K562 (cell line): ENCODE measurements around the gene HOXB1. TPM values are rescaled to one million over a fixed set of nuclear protein-coding genes. Genes with fewer than 3 reads are reported as not detected.

ENCODE experiments used
- CLOCK ChIP-seq: fragments of 250-450 bp; sonication (Bioruptor Pico); IDR thresholded peaks from 2 replicates; pipeline ENCODE4 v1.4.0; 2020; ENCODE audit warnings: mild to moderate bottlenecking, moderate library complexity, borderline replicate concordance
- CTCF ChIP-seq, 3 experiments: IDR thresholded peaks in 2 of 3; conservative IDR thresholded peaks in 1 of 3; 2 replicates each; pipeline ENCODE4 v1.5.1; 2011 to 2012; ENCODE audit warnings: low read length in 3 of 3, mild to moderate bottlenecking in 3 of 3, control low read depth in 2 of 3, improper control_type of control experiment in 1 of 3, inconsistent platforms in 1 of 3, low read depth in 1 of 3, mixed read lengths in 1 of 3, moderate library complexity in 1 of 3; ENCODE audit not compliant: insufficient read depth in 2 of 3
- CTCFL ChIP-seq: IDR thresholded peaks from 2 replicates; pipeline ENCODE4 v1.6.1; 2011; ENCODE audit warnings: borderline replicate concordance, low read depth, mild to moderate bottlenecking, moderate library complexity, low read length; ENCODE audit not compliant: insufficient read depth, poor library complexity, severe bottlenecking
- DIDO1 ChIP-seq: fragments of 450-650 bp; IDR thresholded peaks from 2 replicates; pipeline ENCODE4 v1.6.1; 2016; ENCODE audit warnings: low read depth, missing biosample characterization, missing genetic modification characterization
- ELF1 ChIP-seq: fragments of 200-800 bp; sonication (Bioruptor generic); IDR thresholded peaks from 2 replicates; pipeline ENCODE4 v1.6.1; 2016; ENCODE audit warnings: missing genetic modification characterization, missing compliant biosample characterization
- GTF2E2 ChIP-seq: fragments of 200-800 bp; sonication (Bioruptor generic); IDR thresholded peaks from 2 replicates; pipeline ENCODE4 v1.6.1; 2016; ENCODE audit warnings: missing genetic modification characterization, missing compliant biosample characterization
- HMGN3 ChIP-seq: IDR thresholded peaks from 2 replicates; pipeline ENCODE4 v1.6.1; 2011; ENCODE audit warnings: borderline replicate concordance, low read depth, mild to moderate bottlenecking, mixed read lengths, low read length; ENCODE audit not compliant: insufficient read length; ENCODE audit errors: extremely low read depth
- HNRNPLL ChIP-seq: fragments of 200-400 bp; formaldehyde crosslinking; IDR thresholded peaks from 2 replicates; pipeline ENCODE4 v1.6.1; 2017; ENCODE audit warnings: low read length, low read depth, mild to moderate bottlenecking; ENCODE audit not compliant: poor library complexity, severe bottlenecking
- MLX ChIP-seq, 2 experiments: fragments of 450-650 bp in 1 of 2; sonication (generic) in 1 of 2; formaldehyde crosslinking; conservative IDR thresholded peaks; 2 replicates each; pipeline versions ENCODE4 v1.4.0 to v1.8.1; 2020 to 2022; ENCODE audit warnings: mild to moderate bottlenecking in 1 of 2, missing genetic modification reagents in 1 of 2
- POLR2G ChIP-seq: fragments of 200-400 bp; formaldehyde crosslinking; IDR thresholded peaks from 2 replicates; pipeline ENCODE4 v1.6.1; 2017; ENCODE audit warnings: low read depth, mild to moderate bottlenecking, antibody characterized with exemption, low read length, moderate library complexity
- SMARCA5 ChIP-seq: fragments of 450-650 bp; IDR thresholded peaks from 2 replicates; pipeline ENCODE4 v1.6.1; 2016
- SMARCE1 ChIP-seq: fragments of 450-650 bp; IDR thresholded peaks from 2 replicates; pipeline ENCODE4 v1.7.1; 2016; ENCODE audit warnings: mild to moderate bottlenecking
- TCFL5 ChIP-seq: fragments of 250-450 bp; sonication (Bioruptor Pico); conservative IDR thresholded peaks from 2 replicates; pipeline ENCODE4 v1.6.1; 2021; ENCODE audit warnings: mild to moderate bottlenecking, moderate library complexity, matching md5 sums
- ZBTB1 ChIP-seq: sonication (generic); formaldehyde crosslinking; IDR thresholded peaks from 2 replicates; pipeline ENCODE4 v1.8.1; 2023; ENCODE audit warnings: missing genetic modification reagents, low read depth, mild to moderate bottlenecking, borderline replicate concordance
- ZFP30 ChIP-seq: fragments of 250-450 bp; sonication (Bioruptor Pico); IDR thresholded peaks from 2 replicates; pipeline ENCODE4 v1.8.0; 2022; ENCODE audit warnings: moderate library complexity, mild to moderate bottlenecking, inconsistent platforms, borderline replicate concordance
- ZKSCAN1 ChIP-seq: fragments of 150-350 bp; IDR thresholded peaks from 2 replicates; pipeline ENCODE4 v1.6.1; 2016; ENCODE audit warnings: low read depth, low read length
- ZNF212 ChIP-seq: fragments of 450-650 bp; formaldehyde crosslinking; IDR thresholded peaks from 2 replicates; pipeline ENCODE4 v1.4.0; 2020; ENCODE audit warnings: mild to moderate bottlenecking
- ZNF639 ChIP-seq, 2 experiments: fragments of 200-800 bp in 1 of 2; sonication (Bioruptor generic) in 1 of 2; sonication (generic) in 1 of 2; formaldehyde crosslinking in 1 of 2; IDR thresholded peaks in 1 of 2; conservative IDR thresholded peaks in 1 of 2; 2 replicates each; pipeline versions ENCODE4 v1.5.0 to v1.6.1; 2016 to 2020; ENCODE audit warnings: missing compliant biosample characterization in 1 of 2, missing genetic modification characterization in 1 of 2, missing genetic modification reagents in 1 of 2
- polyA plus RNA-seq, 8 experiments: library from polyadenylated mRNA; depleted of rRNA in 4 of 8; stranded (reverse) in 5 of 8; unstranded in 3 of 8; fragments of >200 nt; fragmentation: Nextera tagmentation in 2 of 8; fragmentation: Illumina TruSeq in 1 of 8; extraction: Ambion mirVana in 2 of 8; extraction: Trizol in 1 of 8; gene quantifications; 2 replicates each; pipeline versions ENCODE4 v1.2.1 to v1.2.3, GENCODE V29; 2011 to 2014; ENCODE audit warnings: inconsistent platforms in 1 of 8, missing spikeins in 1 of 8
- total RNA-seq, 7 experiments: library from RNA; depleted of rRNA in 6 of 7; stranded (reverse); fragments of >200 nt in 6 of 7; fragmentation: Illumina TruSeq in 2 of 7; extraction: Trizol in 2 of 7; gene quantifications; 2 replicates each; pipeline versions ENCODE4 v1.2.1 to v1.2.3, GENCODE V29; 2011 to 2021; ENCODE audit warnings: low replicate concordance in 1 of 7

HOXB1 gene
- total and polyA plus RNA-seq, 9 of the 15 experiments (the other 6 are each of a cell fraction or from before 2014, with no cell fraction given), result 0.04 TPM; not detected in 8

- no peak for TF ChIP-seq CTCF (IDR thresholded peaks at IDR 0.05 in 2 of 3, conservative IDR thresholded peaks at IDR 0.05 in 1 of 3; ENCODE audit: insufficient read depth in 2 of 3, low read depth in 1 of 3, low read length in 3 of 3)
- no peak for TF ChIP-seq CLOCK (CRISPR knock-in tag)
- no peak for TF ChIP-seq ZFP30 (CRISPR knock-in tag)
- no peak for TF ChIP-seq CTCFL
- TF ChIP-seq ZNF639 (CRISPR knock-in tag; conservative IDR thresholded peaks at IDR 0.05 in 1 of 2, IDR thresholded peaks at IDR 0.05 in 1 of 2), result peak in 1 of 2 experiments; percentile 75; a peak in 1 of 4 replicates
- no peak for TF ChIP-seq GTF2E2 (tag)
- TF ChIP-seq SMARCE1, result peak; percentile 90
- TF ChIP-seq TCFL5, result no peak
- 0 out of 2 replicates have a peak, but pooled peaks have one; percentile 27 for TF ChIP-seq DIDO1 (tag)
- TF ChIP-seq ZNF212 (CRISPR knock-in tag), result no peak
- no peak for TF ChIP-seq SMARCA5
- TF ChIP-seq ELF1, result no peak
- TF ChIP-seq POLR2G, result no peak
- peak; percentile 38; the same call in 1 of the 2 replicates for TF ChIP-seq ZKSCAN1
- no peak for TF ChIP-seq MLX (CRISPR knock-in tag; conservative IDR thresholded peaks at IDR 0.05)
- TF ChIP-seq ZBTB1 (CRISPR knock-in tag), result no peak
- TF ChIP-seq HNRNPLL, result no peak
- no peak for TF ChIP-seq HMGN3
Observed at GRCh38 chr17:48488548-48489106, 42.2 kb downstream of the HOXB1 start (continued).
